Measurements from ENCODE around the gene MOXD1. TPM values are rescaled to one million over a fixed set of nuclear protein-coding genes. Genes with fewer than 3 reads are reported as not detected.

The MOXD1 gene
- total RNA-seq, 1 donor from 2014 or later: 22.6 TPM

- DNase-seq (ENCODE audit: low read depth): no peak
- no peak overlapping the region for H3K4me3 ChIP-seq (ENCODE audit: low read depth, low read length)
- no peaks in the 10 kb centered on the region for H3K36me3 ChIP-seq (ENCODE audit: control insufficient read depth, insufficient read depth, low read length)
- no peaks in the 10 kb centered on the region for H3K27me3 ChIP-seq (ENCODE audit: control insufficient read depth, insufficient read depth, low read length)
- no peak for TF ChIP-seq CTCF (IDR thresholded peaks at IDR 0.05; ENCODE audit: insufficient read depth, low read length, poor library complexity, severe bottlenecking)
Measured at GRCh38 chr6:132341646-132342045, 59.6 kb downstream of the MOXD1 start.

GRCh38 chr6:132334521-132334885, 66.8 kb downstream of the MOXD1 start:
- no peaks in the 10 kb centered on the region for H3K36me3 ChIP-seq (ENCODE audit: control insufficient read depth, insufficient read depth, low read length)
- no peaks in the 10 kb centered on the region for H3K27me3 ChIP-seq (ENCODE audit: control insufficient read depth, insufficient read depth, low read length)
- no peak for TF ChIP-seq CTCF (IDR thresholded peaks at IDR 0.05; ENCODE audit: insufficient read depth, low read length, poor library complexity, severe bottlenecking)
- H3K4me3 ChIP-seq (ENCODE audit: low read depth, low read length): no peak overlapping the region
- no peak for DNase-seq (ENCODE audit: low read depth)

DNA sequence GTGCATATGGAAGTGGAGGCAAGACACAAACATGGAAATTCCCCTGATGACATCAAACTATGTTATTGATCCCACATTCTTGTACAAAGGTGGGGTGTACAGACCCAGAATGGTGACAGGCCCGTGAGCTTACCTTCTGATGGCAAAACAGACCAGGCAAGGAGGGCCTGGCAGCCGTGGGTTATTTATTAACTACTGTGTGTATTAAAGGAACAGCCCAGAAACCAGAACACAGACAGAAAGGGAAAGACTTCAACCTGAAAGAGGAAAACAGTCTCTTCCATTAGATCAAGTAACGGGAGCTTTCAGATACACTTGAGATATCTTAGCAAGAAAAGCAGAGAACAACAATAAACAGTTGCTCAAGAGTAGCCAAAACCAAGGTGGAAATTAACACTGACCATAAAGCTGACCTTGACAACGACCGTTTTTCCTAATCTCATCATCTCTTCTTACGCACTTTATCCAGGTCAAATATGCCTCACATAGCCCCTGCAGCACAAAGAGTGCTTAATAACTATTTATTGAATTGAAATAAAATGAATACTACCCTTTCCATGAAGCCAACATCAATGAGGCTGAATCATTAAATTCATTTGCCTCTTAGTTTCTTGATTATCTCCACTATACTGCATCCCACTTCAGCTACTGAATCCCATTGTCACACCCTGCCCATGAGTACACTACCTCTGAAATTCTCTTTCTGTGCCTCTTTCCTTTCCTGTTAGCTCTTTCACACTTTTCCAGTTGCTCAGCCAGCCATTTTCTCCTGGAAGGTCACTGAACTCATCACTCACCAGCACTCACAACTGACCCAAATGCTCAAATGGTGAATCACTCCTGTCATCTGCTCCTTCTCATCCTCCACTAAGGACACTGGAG, 67.4 kb downstream of the MOXD1 start:
- DNase-seq (ENCODE audit: low read depth): peak; percentile 80
- no peaks in the 10 kb centered on the region for H3K36me3 ChIP-seq (ENCODE audit: control insufficient read depth, insufficient read depth, low read length)
- no peak for TF ChIP-seq CTCF (IDR thresholded peaks at IDR 0.05; ENCODE audit: insufficient read depth, low read length, poor library complexity, severe bottlenecking)
- H3K27me3 ChIP-seq (ENCODE audit: control insufficient read depth, insufficient read depth, low read length): no peaks in the 10 kb centered on the region
- H3K4me3 ChIP-seq (ENCODE audit: low read depth, low read length): no peak overlapping the region

- no peak for DNase-seq (ENCODE audit: low read depth)
- no peak for TF ChIP-seq CTCF (IDR thresholded peaks at IDR 0.05; ENCODE audit: insufficient read depth, low read length, poor library complexity, severe bottlenecking)
Measured at GRCh38 chr6:132330759-132331158, 70.5 kb downstream of the MOXD1 start.

DNA sequence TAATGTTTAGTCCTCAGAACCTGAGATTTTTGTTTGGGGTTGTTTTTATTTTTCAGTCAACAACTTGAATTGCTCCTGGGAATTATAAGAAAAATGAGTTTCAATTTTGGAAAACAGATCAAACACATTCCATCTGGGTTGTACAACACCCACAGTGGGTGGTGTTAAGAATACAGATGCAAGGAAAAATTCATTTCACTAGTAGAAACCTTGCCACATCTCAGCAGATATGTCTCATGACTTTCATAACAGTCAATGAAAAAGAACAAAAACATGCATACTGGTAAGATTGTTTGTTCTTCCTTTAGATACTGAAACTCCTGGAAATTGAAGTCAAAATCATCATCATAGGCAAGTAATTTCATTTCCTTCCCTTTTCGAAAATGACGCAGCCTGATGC, 78.9 kb downstream of the MOXD1 start:
- DNase-seq (ENCODE audit: low read depth): no peak
- Histone ChIP-seq H3K27me3 (ENCODE audit: control insufficient read depth, insufficient read depth, low read length) (no peaks in the 10 kb centered on the region), H3K4me3 (ENCODE audit: low read depth, low read length) (no peak overlapping the region), H3K36me3 (ENCODE audit: control insufficient read depth, insufficient read depth, low read length) (no peaks in the 10 kb centered on the region)
- TF ChIP-seq CTCF (IDR thresholded peaks at IDR 0.05; ENCODE audit: insufficient read depth, low read length, poor library complexity, severe bottlenecking): no peak

More at GRCh38 chr6:132330759-132331158, 70.5 kb downstream of the MOXD1 start:
- Histone ChIP-seq H3K4me3 (ENCODE audit: low read depth, low read length) (no peak overlapping the region), H3K27me3 (ENCODE audit: control insufficient read depth, insufficient read depth, low read length) (no peaks in the 10 kb centered on the region), H3K36me3 (ENCODE audit: control insufficient read depth, insufficient read depth, low read length) (no peaks in the 10 kb centered on the region)

DNA sequence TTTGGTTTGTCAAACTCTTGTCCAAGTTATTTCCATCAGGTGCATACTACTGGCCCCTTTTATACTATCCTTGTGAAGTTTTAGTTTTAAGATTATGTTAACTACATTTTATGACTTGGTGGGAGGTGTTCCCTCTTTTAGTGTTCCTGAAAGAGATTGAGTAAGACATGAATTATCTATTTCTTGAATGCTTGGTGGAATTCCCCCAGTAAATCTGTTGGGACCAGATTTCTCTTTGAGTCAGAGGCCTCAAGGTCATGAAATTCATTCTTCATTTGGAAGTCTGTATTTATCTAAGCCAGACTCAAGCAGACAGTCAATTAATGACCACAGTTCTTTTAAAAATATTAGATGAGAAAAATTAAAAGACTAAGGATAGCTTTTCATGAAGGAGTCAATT, 81.3 kb downstream of the MOXD1 start:
- H3K4me3 ChIP-seq (ENCODE audit: low read depth, low read length): no peak overlapping the region
- H3K27me3 ChIP-seq (ENCODE audit: control insufficient read depth, insufficient read depth, low read length): no peaks in the 10 kb centered on the region
- DNase-seq (ENCODE audit: low read depth): no peak
- no peak for TF ChIP-seq CTCF (IDR thresholded peaks at IDR 0.05; ENCODE audit: insufficient read depth, low read length, poor library complexity, severe bottlenecking)
- peaks cover under 1% of the 10 kb centered on the region for H3K36me3 ChIP-seq (ENCODE audit: control insufficient read depth, insufficient read depth, low read length)

All from kidney epithelial cell (primary cell).